Ramos (cell line): Measurements from ENCODE around the gene ACTRT3.
"Not testable (repeated sequence)": the region's sequence is repeated elsewhere in the genome, so short reads cannot be mapped to it uniquely, and the experiment has no call there.

ENCODE experiments used
- in situ Hi-C: fragments of 300-500 bp; cut with MboI; formaldehyde crosslinking; loops from one replicate; pipeline ENCODE4 v1.14.3; 2022; ENCODE audit warnings: low sequenced_read_pairs; ENCODE audit not compliant: unreplicated experiment

Gene ACTRT3

DNA sequence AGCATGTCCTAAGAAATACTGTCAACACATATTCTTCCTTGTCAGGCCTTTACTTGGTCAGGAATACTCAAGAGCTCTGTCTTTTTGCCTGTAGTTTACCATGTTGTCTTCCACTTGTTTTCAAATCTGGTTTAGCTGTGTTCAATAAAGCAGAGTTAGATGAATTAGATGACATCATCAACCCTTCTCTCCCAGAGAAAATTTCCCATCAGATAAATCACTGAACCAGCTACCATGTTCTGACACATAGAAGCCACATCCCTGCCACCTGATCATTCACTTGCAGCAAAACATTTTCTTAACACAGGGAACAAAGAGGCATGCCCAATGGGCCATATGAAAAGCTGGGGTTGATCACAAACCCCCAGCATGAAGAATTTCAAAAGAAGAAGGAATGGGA is 46.6 kb downstream of the ACTRT3 start:
- in situ Hi-C loops = no loop called here

DNA sequence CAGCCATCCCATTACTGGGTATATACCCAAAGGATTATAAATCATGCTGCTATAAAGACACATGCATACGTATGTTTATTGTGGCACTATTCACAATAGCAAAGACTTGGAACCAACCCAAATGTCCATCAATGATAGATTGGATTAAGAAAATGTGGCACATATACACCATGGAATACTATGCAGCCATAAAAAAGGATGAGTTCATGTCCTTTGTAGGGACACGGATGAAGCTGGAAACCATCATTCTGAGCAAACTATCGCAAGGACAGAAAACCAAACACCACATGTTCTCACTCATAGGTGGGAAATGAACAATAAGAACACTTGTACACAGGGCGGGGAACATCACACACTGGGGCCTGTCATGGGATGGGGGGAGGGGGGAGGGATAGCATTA is 50.9 kb downstream of the ACTRT3 start:
- in situ Hi-C loops = not testable (repeated sequence)
